Measurements from ENCODE around the gene ATXN1. TPM values are rescaled to one million over a fixed set of nuclear protein-coding genes. Genes with fewer than 3 reads are reported as not detected.

The ATXN1 gene
- total RNA-seq, 1 donor from 2014 or later: 59.8 TPM

DNA sequence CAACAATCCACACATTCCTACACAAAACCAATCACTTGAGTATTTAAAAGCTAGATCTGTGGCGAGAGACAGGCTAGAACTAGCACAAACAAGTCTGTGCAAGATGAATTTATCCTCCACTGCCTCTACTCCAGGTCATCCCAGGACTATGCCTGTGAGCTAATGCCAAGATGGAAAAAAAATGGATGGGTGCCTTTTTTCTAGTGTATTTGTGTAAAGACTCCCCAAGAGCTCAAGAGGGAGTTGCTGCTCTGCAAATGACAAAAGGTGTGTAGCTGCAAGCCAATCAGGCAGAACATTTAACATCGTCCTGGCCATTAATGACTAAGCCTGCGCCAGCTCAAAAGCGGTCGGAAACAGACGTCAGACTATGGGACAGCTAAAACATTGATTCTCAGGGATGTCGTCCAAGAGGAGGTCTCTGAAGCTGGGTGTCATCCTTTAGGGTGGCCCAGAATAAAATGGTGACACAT lies 21.9 kb downstream of the ATXN1 start:
- no peaks in the 10 kb centered on the region for H3K27me3 Mint-ChIP-seq
- no peak overlapping the region for H3K4me3 Mint-ChIP-seq
- no peaks in the 10 kb centered on the region for H3K9me3 Mint-ChIP-seq
- TF ChIP-seq, protein P1, sequence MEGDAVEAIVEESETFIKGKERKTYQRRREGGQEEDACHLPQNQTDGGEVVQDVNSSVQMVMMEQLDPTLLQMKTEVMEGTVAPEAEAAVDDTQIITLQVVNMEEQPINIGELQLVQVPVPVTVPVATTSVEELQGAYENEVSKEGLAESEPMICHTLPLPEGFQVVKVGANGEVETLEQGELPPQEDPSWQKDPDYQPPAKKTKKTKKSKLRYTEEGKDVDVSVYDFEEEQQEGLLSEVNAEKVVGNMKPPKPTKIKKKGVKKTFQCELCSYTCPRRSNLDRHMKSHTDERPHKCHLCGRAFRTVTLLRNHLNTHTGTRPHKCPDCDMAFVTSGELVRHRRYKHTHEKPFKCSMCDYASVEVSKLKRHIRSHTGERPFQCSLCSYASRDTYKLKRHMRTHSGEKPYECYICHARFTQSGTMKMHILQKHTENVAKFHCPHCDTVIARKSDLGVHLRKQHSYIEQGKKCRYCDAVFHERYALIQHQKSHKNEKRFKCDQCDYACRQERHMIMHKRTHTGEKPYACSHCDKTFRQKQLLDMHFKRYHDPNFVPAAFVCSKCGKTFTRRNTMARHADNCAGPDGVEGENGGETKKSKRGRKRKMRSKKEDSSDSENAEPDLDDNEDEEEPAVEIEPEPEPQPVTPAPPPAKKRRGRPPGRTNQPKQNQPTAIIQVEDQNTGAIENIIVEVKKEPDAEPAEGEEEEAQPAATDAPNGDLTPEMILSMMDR (IDR thresholded peaks at IDR 0.05): no peak
- intact Hi-C loops (cut with micrococcal nuclease): no loop called here
- no peak for DNase-seq
- CTCF ChIA-PET: interaction anchor here (0.8 to 1.0 kb wide), 2 partner anchors 32 to 227 kb away, joined by 3 read pairs; no protein-coding TSS in a partner anchor
- peaks cover 14% of the 10 kb centered on the region for H3K36me3 Mint-ChIP-seq (ENCODE audit: low read depth)
- POLR2A ChIA-PET: interaction anchor here (0.6 to 0.7 kb wide), 2 partner anchors 50 to 610 kb away, joined by 3 read pairs; partner anchors contain the start of gene MYLIP
- no peak for ATAC-seq (ENCODE audit: low read depth)
- H3K27ac Mint-ChIP-seq: no peak overlapping the region
- peaks cover 5% of the 10 kb centered on the region for H3K4me1 Mint-ChIP-seq

DNA sequence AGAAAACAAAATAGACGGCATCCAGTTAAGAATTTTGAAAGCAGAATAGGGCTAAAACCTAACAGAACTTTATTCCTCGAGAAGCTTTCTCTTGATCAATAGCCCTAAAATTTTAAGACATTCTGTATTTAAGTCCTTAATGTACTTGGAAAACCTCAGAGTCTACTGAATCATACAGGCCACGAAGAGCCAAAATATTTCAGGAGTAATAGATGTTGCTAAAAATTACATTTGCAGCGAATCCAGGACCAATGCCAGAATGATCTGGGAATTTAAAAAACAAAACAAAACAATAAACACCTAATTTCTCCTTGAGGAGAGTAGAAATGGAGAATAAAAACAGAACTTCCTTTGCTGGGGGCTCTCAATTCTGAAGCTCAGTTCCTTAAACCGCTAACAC lies 23.3 kb downstream of the ATXN1 start:
- H3K27me3 Mint-ChIP-seq: no peaks in the 10 kb centered on the region
- ATAC-seq (ENCODE audit: low read depth): no peak
- no peak for DNase-seq
- peaks cover 10% of the 10 kb centered on the region for H3K36me3 Mint-ChIP-seq (ENCODE audit: low read depth)
- CTCF ChIA-PET: no interaction called here
- H3K4me3 Mint-ChIP-seq: no peak overlapping the region
- H3K9me3 Mint-ChIP-seq: no peaks in the 10 kb centered on the region
- TF ChIP-seq, protein P1 (IDR thresholded peaks at IDR 0.05): no peak
- intact Hi-C loops (cut with micrococcal nuclease): no loop called here
- H3K4me1 Mint-ChIP-seq: peaks cover 5% of the 10 kb centered on the region
- H3K27ac Mint-ChIP-seq: no peak overlapping the region
- POLR2A ChIA-PET: no interaction called here

DNA sequence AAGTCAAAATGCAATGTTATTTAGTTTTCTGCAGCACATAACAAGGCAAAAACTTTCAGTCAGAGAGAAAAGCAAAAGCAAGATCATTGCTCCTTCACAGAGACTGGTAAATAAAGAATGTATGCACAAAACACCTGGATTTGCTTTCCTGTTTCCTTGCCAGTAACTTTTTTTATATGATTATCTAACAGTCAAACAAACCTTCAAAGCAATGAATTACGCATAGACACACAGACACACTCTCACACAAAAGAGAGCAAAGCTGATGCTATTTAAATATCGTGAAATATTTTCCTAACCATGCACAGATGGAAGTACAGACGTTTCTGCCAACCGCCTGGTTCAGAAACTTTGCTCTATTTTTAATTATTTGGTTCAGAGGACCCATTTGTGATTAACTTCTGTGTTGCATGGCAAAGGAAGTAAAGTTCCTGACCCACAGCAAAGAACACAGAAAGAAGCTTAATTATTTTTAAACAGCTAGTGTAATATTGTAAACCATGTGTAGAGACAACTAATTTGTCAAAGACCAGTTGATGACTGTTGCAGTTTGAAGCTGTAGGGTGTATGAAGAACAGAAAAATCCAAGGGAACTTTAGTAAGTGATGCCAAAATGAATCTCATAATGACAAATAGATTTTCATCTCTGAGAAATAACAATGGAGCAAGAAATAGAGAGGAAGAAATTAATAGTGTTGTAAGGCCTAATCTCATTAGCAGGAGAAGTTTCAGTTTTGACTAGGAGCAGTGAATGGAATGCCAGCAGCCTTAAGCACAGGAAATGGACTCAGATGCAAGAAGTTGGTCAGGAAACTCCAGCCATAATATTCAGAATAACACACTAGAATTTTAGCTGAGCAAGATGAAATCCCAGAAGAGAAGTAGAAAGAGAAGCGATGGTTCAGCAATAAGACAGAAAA lies 24.1 kb downstream of the ATXN1 start:
- TF ChIP-seq, protein P1 (IDR thresholded peaks at IDR 0.05): no peak
- CTCF ChIA-PET: interaction anchor here (1.2 kb wide), 1 partner anchor 34 kb away, joined by 3 read pairs; no protein-coding TSS in a partner anchor
- Mint-ChIP-seq H3K4me3 (no peak overlapping the region), H3K27me3 (no peaks in the 10 kb centered on the region), H3K36me3 (ENCODE audit: low read depth) (peaks cover 10% of the 10 kb centered on the region), H3K9me3 (no peaks in the 10 kb centered on the region), H3K27ac (no peak overlapping the region), H3K4me1 (peaks cover 13% of the 10 kb centered on the region)
- no peak for DNase-seq
- POLR2A ChIA-PET: no interaction called here
- intact Hi-C loops (cut with micrococcal nuclease): no loop called here
- no peak for ATAC-seq (ENCODE audit: low read depth)

DNA sequence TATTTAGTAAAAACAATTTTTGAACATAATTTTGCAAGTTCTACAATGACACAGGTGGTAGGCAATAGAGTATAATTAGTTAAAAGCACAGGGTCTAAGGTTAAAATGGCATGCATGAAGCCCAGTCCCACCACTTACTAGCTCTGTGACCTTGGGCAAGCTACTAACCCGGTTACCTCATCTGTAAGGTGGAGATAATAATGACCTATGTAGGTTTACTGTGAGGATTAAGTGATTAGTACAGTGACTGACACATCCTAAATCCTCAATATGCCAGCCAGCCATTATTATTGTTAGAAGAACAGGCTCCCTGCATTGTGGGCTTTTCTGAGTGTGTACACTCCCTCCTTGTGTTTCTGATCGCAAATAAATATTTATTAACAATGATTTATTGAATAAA lies 26.2 kb downstream of the ATXN1 start:
- H3K27me3 Mint-ChIP-seq: no peaks in the 10 kb centered on the region
- intact Hi-C loops (cut with micrococcal nuclease): no loop called here
- H3K9me3 Mint-ChIP-seq: no peaks in the 10 kb centered on the region
- DNase-seq: no peak
- H3K36me3 Mint-ChIP-seq (ENCODE audit: low read depth): peaks cover 10% of the 10 kb centered on the region
- ChIA-PET POLR2A (no interaction called here), CTCF (no interaction called here)
- H3K4me1 Mint-ChIP-seq: peaks cover 26% of the 10 kb centered on the region
- H3K4me3 Mint-ChIP-seq: no peak overlapping the region
- TF ChIP-seq, protein P1 (IDR thresholded peaks at IDR 0.05): no peak
- no peak for ATAC-seq (ENCODE audit: low read depth)
- no peak overlapping the region for H3K27ac Mint-ChIP-seq

DNA sequence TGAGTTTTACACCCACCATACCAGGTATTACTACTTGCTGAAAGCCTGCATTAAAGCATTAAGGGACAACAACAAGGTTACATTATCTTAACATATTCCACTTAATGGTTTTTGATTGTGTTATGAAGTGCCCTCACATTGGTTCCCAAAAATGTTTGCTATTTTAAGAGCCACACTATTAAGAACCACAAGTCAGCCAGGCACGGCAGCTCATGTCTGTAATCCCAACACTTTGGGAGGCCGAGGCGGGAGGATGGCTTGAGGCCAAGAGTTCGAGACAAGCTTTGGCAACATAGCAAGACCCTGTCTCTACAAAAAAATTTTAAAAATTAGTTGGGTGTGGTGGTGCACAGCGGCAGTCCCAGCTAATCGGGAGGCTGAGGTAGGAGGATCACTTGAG lies 28.2 kb downstream of the ATXN1 start:
- Mint-ChIP-seq H3K4me3 (no peak overlapping the region), H3K36me3 (ENCODE audit: low read depth) (no peaks in the 10 kb centered on the region), H3K4me1 (peaks cover 26% of the 10 kb centered on the region), H3K27ac (no peak overlapping the region), H3K27me3 (no peaks in the 10 kb centered on the region), H3K9me3 (no peaks in the 10 kb centered on the region)
- POLR2A ChIA-PET: interaction anchor here (0.6 kb wide), 1 partner anchor 51 kb away, joined by 3 read pairs; no protein-coding TSS in a partner anchor
- TF ChIP-seq, protein P1 (IDR thresholded peaks at IDR 0.05): no peak
- CTCF ChIA-PET: interaction anchor here (1.2 to 1.5 kb wide), 2 partner anchors 17 to 192 kb away, joined by 4 read pairs; no protein-coding TSS in a partner anchor
- no peak for ATAC-seq (ENCODE audit: low read depth)
- DNase-seq: no peak
- intact Hi-C loops (cut with micrococcal nuclease): no loop called here

All from activated B cell treated with CpG ODN at 0.5 μM for 24 hours (primary cell).